H1 (cell line): Measurements from ENCODE around the gene MPRIP. TPM values are rescaled to one million over a fixed set of nuclear protein-coding genes. Genes with fewer than 3 reads are reported as not detected.

Experiments used
- CTCF ChIA-PET: fragments of 300-600 bp; sonication (Branson Sonifier 250); formaldehyde crosslinking; loops from one replicate; lab custom pipeline; 2021; ENCODE audit not compliant: partially characterized antibody; lab: Charles Lee
- POLR2A ChIA-PET: fragments of 300-600 bp; sonication (Branson Sonifier 250); formaldehyde crosslinking; loops from one replicate; lab custom pipeline; 2021; ENCODE audit warnings: inconsistent platforms; ENCODE audit not compliant: partially characterized antibody; lab: Charles Lee
- DNase-seq, 2 experiments: peaks; one replicate each; pipeline versions ENCODE4 v3.0.0 to v3.0.0-alpha.2; 2010 to 2022; ENCODE audit warnings: low spot score in 2 of 2, low read depth in 1 of 2, mixed read lengths in 1 of 2
- FAIRE-seq: peaks from 2 replicates; lab custom pipeline; 2011; peaks lifted over from hg19 to GRCh38; lab: Jason Lieb, UNC
- H2AFZ ChIP-seq: 2 replicates; pipeline ENCODE4 v1.8.1; 2012; ENCODE audit warnings: low read length, inconsistent platforms
- H2AK5ac ChIP-seq: 2 replicates; pipeline ENCODE4 v1.6.1; 2013; ENCODE audit warnings: low read depth, low read length
- H2BK120ac ChIP-seq: replicated peaks from 2 replicates; pipeline ENCODE3; 2013; ENCODE audit warnings: low read depth, low read length, inconsistent platforms
- H2BK12ac ChIP-seq: 2 replicates; pipeline ENCODE4 v1.6.1; 2013; ENCODE audit warnings: low read depth, low read length
- H2BK15ac ChIP-seq: 2 replicates; pipeline ENCODE4 v1.6.1; 2013; ENCODE audit warnings: low read length
- H2BK20ac ChIP-seq: 2 replicates; pipeline ENCODE4 v1.6.1; 2013; ENCODE audit warnings: low read length
- H2BK5ac ChIP-seq: 2 replicates; pipeline ENCODE4 v1.6.1; 2013; ENCODE audit warnings: low read depth, low read length
- H3K14ac ChIP-seq: 2 replicates; pipeline ENCODE4 v1.6.1; 2013; ENCODE audit warnings: inconsistent platforms; ENCODE audit not compliant: insufficient read length
- H3K18ac ChIP-seq: 2 replicates; pipeline ENCODE4 v1.6.1; 2013; ENCODE audit warnings: low read length; ENCODE audit errors: extremely low read depth
- H3K23ac ChIP-seq: 2 replicates; pipeline ENCODE4 v1.6.1; 2013; ENCODE audit warnings: inconsistent platforms; ENCODE audit not compliant: insufficient read length
- H3K23me2 ChIP-seq: 2 replicates; pipeline ENCODE4 v1.6.1; 2013; ENCODE audit warnings: low read depth, low read length
- H3K27ac ChIP-seq: 2 replicates; pipeline ENCODE4 v1.6.1; 2011; ENCODE audit warnings: low read depth, low read length, inconsistent platforms
- H3K27me3 ChIP-seq, 4 experiments: replicated peaks in 1 of 4; 1 replicate in 1 of 4; 2 replicates in 3 of 4; pipeline versions ENCODE4 v1.6.1 to v1.8.1; 2011 to 2013; ENCODE audit warnings: low read length in 3 of 4, mild to moderate bottlenecking in 3 of 4, inconsistent platforms in 2 of 4, mixed read lengths in 2 of 4, moderate library complexity in 1 of 4; ENCODE audit not compliant: control insufficient read depth in 3 of 4, insufficient read depth in 3 of 4; ENCODE audit errors: extremely low read depth in 1 of 4
- H3K36me3 ChIP-seq, 4 experiments: 2 replicates each; pipeline versions ENCODE4 v1.6.1 to v1.8.1; 2011 to 2013; ENCODE audit warnings: mild to moderate bottlenecking in 4 of 4, low read length in 3 of 4, moderate library complexity in 2 of 4, control low read depth in 1 of 4, inconsistent platforms in 1 of 4; ENCODE audit not compliant: insufficient read depth in 4 of 4, control insufficient read depth in 2 of 4
- H3K4ac ChIP-seq: replicated peaks from 2 replicates; pipeline ENCODE3; 2013; ENCODE audit warnings: low read length, low read depth, mixed read lengths, inconsistent platforms; ENCODE audit not compliant: insufficient read length
- H3K4me1 ChIP-seq, 4 experiments: replicated peaks in 1 of 4; 1 replicate in 1 of 4; 2 replicates in 3 of 4; pipeline versions ENCODE4 v1.6.1 to v1.8.1; 2011 to 2013; ENCODE audit warnings: low read length in 3 of 4, inconsistent platforms in 2 of 4, mixed read lengths in 1 of 4; ENCODE audit not compliant: insufficient read depth in 4 of 4, control insufficient read depth in 3 of 4
- H3K4me2 ChIP-seq, 2 experiments: 2 replicates each; pipeline versions ENCODE4 v1.6.1 to v1.8.1; 2011 to 2013; ENCODE audit warnings: low read depth in 2 of 2, low read length in 2 of 2, control low read depth in 1 of 2, inconsistent platforms in 1 of 2, mild to moderate bottlenecking in 1 of 2; ENCODE audit not compliant: insufficient read depth in 1 of 2
- H3K4me3 ChIP-seq, 4 experiments: fragments of 200-600, 300-600 bp in 1 of 4; sonication (generic), shearing (Covaris generic), sonication (Bioruptor Twin) in 1 of 4; 2 replicates each; pipeline versions ENCODE4 v1.5.1 to v1.8.1; 2011 to 2016; ENCODE audit warnings: low read length in 4 of 4, low read depth in 3 of 4, control low read depth in 2 of 4, inconsistent platforms in 2 of 4, mild to moderate bottlenecking in 2 of 4, mixed read lengths in 1 of 4, moderate library complexity in 1 of 4; ENCODE audit not compliant: insufficient read depth in 2 of 4; ENCODE audit errors: extremely low read depth in 1 of 4
- H3K56ac ChIP-seq: replicated peaks from 2 replicates; pipeline ENCODE3; 2013; ENCODE audit warnings: low read depth, mild to moderate bottlenecking, mixed read lengths, low read length, inconsistent platforms; ENCODE audit not compliant: insufficient read length
- H3K79me1 ChIP-seq: 2 replicates; pipeline ENCODE4 v1.6.1; 2013; ENCODE audit warnings: low read depth, low read length, control low read depth
- H3K79me2 ChIP-seq, 2 experiments: 2 replicates each; pipeline versions ENCODE4 v1.6.1 to v1.8.1; 2012 to 2013; ENCODE audit warnings: low read length in 2 of 2, mild to moderate bottlenecking in 2 of 2, inconsistent platforms in 1 of 2; ENCODE audit not compliant: insufficient read depth in 2 of 2, control insufficient read depth in 1 of 2
- H3K9ac ChIP-seq, 4 experiments: replicated peaks in 1 of 4; 1 replicate in 1 of 4; 2 replicates in 3 of 4; pipeline versions ENCODE4 v1.6.1 to v1.8.1; 2011 to 2013; ENCODE audit warnings: low read depth in 3 of 4, low read length in 3 of 4, control low read depth in 2 of 4, mild to moderate bottlenecking in 2 of 4, moderate library complexity in 2 of 4, inconsistent platforms in 1 of 4; ENCODE audit errors: extremely low read depth in 1 of 4
- H3K9me3 ChIP-seq, 2 experiments: 2 replicates each; pipeline versions ENCODE4 v1.6.1 to v1.8.1; 2012 to 2013; ENCODE audit warnings: mild to moderate bottlenecking in 2 of 2, moderate library complexity in 2 of 2, control low read depth in 1 of 2, inconsistent platforms in 1 of 2, low read depth in 1 of 2, low read length in 1 of 2, mixed read lengths in 1 of 2; ENCODE audit not compliant: insufficient read depth in 2 of 2
- H4K20me1 ChIP-seq, 2 experiments: replicated peaks in 1 of 2; 2 replicates each; pipeline versions ENCODE3 to v1.8.1; 2011 to 2013; ENCODE audit warnings: inconsistent platforms in 2 of 2, low read length in 2 of 2, mild to moderate bottlenecking in 1 of 2; ENCODE audit not compliant: insufficient read depth in 2 of 2, control insufficient read depth in 1 of 2
- H4K5ac ChIP-seq: 2 replicates; pipeline ENCODE4 v1.6.1; 2013; ENCODE audit warnings: low read length, low read depth, mixed read lengths, inconsistent platforms; ENCODE audit not compliant: insufficient read length
- H4K8ac ChIP-seq: 2 replicates; pipeline ENCODE4 v1.8.0; 2013; ENCODE audit warnings: mild to moderate bottlenecking, moderate library complexity, low read length, inconsistent platforms; ENCODE audit not compliant: insufficient read depth; ENCODE audit errors: extremely low read depth
- H4K91ac ChIP-seq: replicated peaks from 2 replicates; pipeline ENCODE3; 2013; ENCODE audit warnings: low read length, mixed read lengths, inconsistent platforms; ENCODE audit not compliant: insufficient read length
- BACH1 ChIP-seq: IDR thresholded peaks from 2 replicates; pipeline ENCODE4 v1.6.1; 2012; ENCODE audit warnings: low read length, improper control_type of control experiment
- CTBP2 ChIP-seq: IDR thresholded peaks from 2 replicates; pipeline ENCODE4 v1.7.0; 2011; ENCODE audit warnings: borderline replicate concordance, mild to moderate bottlenecking, moderate library complexity, mixed read lengths, low read length; ENCODE audit not compliant: insufficient read depth, insufficient read length
- GTF2F1 ChIP-seq: IDR thresholded peaks from 2 replicates; pipeline ENCODE4 v1.6.1; 2012; ENCODE audit warnings: low read depth, low read length, improper control_type of control experiment, borderline replicate concordance
- HDAC2 ChIP-seq, 2 experiments: fragments of 300-600 bp in 1 of 2; sonication (generic) in 1 of 2; IDR thresholded peaks; 2 replicates each; pipeline ENCODE4 v1.6.1; 2011 to 2012; ENCODE audit warnings: low read depth in 2 of 2, low read length in 2 of 2, mild to moderate bottlenecking in 2 of 2, moderate library complexity in 2 of 2, borderline replicate concordance in 1 of 2, inconsistent platforms in 1 of 2
- POLR2A ChIP-seq, 2 experiments: IDR thresholded peaks; 1 replicate in 1 of 2; 2 replicates in 1 of 2; pipeline ENCODE4 v1.6.1; 2011; ENCODE audit warnings: low read depth in 2 of 2, low read length in 2 of 2, mild to moderate bottlenecking in 2 of 2; ENCODE audit errors: control extremely low read depth in 1 of 2
- POLR2AphosphoS5 ChIP-seq: IDR thresholded peaks from 2 replicates; pipeline ENCODE4 v1.6.1; 2011; ENCODE audit warnings: low read depth, low read length
- RFX5 ChIP-seq: IDR thresholded peaks from 2 replicates; pipeline ENCODE4 v1.6.1; 2011; ENCODE audit warnings: low read depth, low read length, improper control_type of control experiment, borderline replicate concordance
- SIRT6 ChIP-seq: IDR thresholded peaks from one replicate; pipeline ENCODE4 v1.7.1; 2012; ENCODE audit warnings: low read length, inconsistent platforms
- TBP ChIP-seq: IDR thresholded peaks from 2 replicates; pipeline ENCODE4 v1.6.1; 2011; ENCODE audit warnings: low read depth, low read length, improper control_type of control experiment
- WGBS, 2 experiments: shearing (Covaris generic) in 1 of 2; methylation state at CpG; one replicate each; pipeline versions ENCODE4 v1.1.6 to v1.1.7; 2013 to 2015; ENCODE audit warnings: low lambda C conversion rate in 2 of 2, mixed read lengths in 2 of 2, inconsistent platforms in 1 of 2, low coverage in 1 of 2, missing lambda C conversion rate in 1 of 2; ENCODE audit not compliant: insufficient replicate concordance in 2 of 2, insufficient coverage in 1 of 2, insufficient read length in 1 of 2; ENCODE audit errors: extremely low coverage in 1 of 2, missing lambda C conversion rate in 1 of 2; 5-methylcytosine and 5-hydroxymethylcytosine counted together
- polyA plus RNA-seq, 7 experiments: library from polyadenylated mRNA; depleted of rRNA in 3 of 7; stranded (reverse) in 5 of 7; unstranded in 2 of 7; fragments of >200 nt in 5 of 7; fragments of 200-250 nt in 2 of 7; gene quantifications; 1 replicate in 5 of 7; 2 replicates in 1 of 7; 4 replicates in 1 of 7; pipeline versions ENCODE4 v1.2.1 to v1.2.3, GENCODE V29; 2011 to 2013; ENCODE audit warnings: missing spikeins in 2 of 7, mixed read lengths in 2 of 7
- total RNA-seq: library from RNA; stranded (reverse); fragmentation: NEBNext Ultra II Directional; extraction: Animal tissue kit (Norgen Biotek cat#: 25700); gene quantifications from 2 replicates; pipeline ENCODE4 v1.2.1, GENCODE V29; 2021

Gene MPRIP
- total and polyA plus RNA-seq, 2 of the 8 experiments (the other 6 are each of a cell fraction or from before 2014, with no cell fraction given) = 48.6 to 146 TPM

DNA sequence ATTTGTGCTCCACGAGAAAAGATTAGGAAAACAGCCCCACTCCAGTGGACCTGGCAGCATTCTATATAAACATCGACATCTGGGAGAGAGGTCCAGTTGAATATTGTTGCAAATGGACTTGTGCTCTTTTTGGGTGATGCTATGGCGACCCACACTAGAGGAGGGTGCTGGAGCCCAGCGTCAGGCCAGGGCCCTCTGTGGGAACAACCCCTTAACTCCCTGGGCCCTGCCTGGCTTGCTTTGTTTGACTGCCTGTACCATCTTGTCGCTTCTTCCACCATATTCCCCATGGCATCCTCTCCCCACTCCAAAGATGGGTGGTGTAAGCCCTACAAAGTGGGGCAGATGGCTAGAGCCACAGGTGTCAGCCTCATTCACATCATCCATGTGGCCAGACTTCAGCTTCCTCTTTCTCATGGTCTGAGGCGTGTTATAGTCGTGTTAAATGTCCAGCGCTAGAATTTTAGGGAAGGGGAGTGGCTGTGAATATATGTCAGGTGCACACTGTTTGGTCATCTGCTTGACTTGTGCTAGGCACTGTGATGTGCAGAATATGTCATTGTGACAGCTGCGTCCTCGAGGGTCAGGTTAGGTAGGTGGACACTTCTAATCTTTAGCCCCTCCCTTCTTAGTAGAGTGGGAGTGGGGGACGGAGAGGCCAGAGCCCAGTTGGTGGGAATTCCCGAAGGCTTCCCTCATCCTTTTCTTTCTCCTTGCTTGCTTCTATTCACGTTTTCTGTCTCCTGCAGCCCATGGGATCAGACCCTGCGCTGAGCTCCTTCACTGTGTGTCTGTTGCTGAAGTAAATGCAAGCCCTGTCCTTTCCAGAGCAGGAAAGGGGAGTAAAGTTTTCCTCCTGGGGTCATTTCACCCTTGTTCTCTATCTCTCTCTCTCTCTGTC is 49.8 kb downstream of the MPRIP start:
- no peak overlapping the region for H4K5ac ChIP-seq
- no peak overlapping the region for H3K23ac ChIP-seq
- no peaks in the 10 kb centered on the region for H3K9me3 ChIP-seq
- no peak overlapping the region for H3K9ac ChIP-seq
- H3K56ac ChIP-seq = no peak overlapping the region
- ChIA-PET CTCF (no interaction called here), POLR2A (interaction anchor here (0.6 kb wide), 1 partner anchor 10 kb away, joined by 3 read pairs; no protein-coding TSS in a partner anchor)
- H3K27me3 ChIP-seq = no peaks in the 10 kb centered on the region
- H3K18ac ChIP-seq = no peak overlapping the region
- H3K27ac ChIP-seq = no peak overlapping the region
- H2BK120ac ChIP-seq = no peak overlapping the region
- no peak overlapping the region for H2BK5ac ChIP-seq
- DNase-seq (no peak), FAIRE-seq (no peak)
- 77% methylated on average over 14 of the region's 14 CpGs; no CpG with 5 or more reads in 1 of the 2 experiments for WGBS, 2 experiments
- no peak overlapping the region for H2AK5ac ChIP-seq
- H4K20me1 ChIP-seq = peaks cover 2 to 5% of the 10 kb centered on the region in 2 experiments
- no peak overlapping the region for H3K14ac ChIP-seq
- H3K4me2 ChIP-seq = no peak overlapping the region
- no peak overlapping the region for H2AFZ ChIP-seq
- no peak for TF ChIP-seq POLR2A (IDR thresholded peaks at IDR 0.05; ENCODE audit: control extremely low read depth in 1 of 2, low read depth in 2 of 2, low read length in 2 of 2)
- no peak for TF ChIP-seq TBP
- no peak for TF ChIP-seq GTF2F1
- no peak for TF ChIP-seq RFX5
- no peak for TF ChIP-seq CTBP2
- TF ChIP-seq HDAC2 (IDR thresholded peaks at IDR 0.05; ENCODE audit: borderline replicate concordance in 1 of 2, low read depth in 2 of 2, low read length in 2 of 2) = no peak
- TF ChIP-seq SIRT6 = no peak
- no peak for TF ChIP-seq POLR2AphosphoS5
- TF ChIP-seq BACH1 = no peak
- H4K91ac ChIP-seq = no peak overlapping the region
- H3K79me2 ChIP-seq = peaks cover 0 to 23% of the 10 kb centered on the region in 2 experiments; a peak in 1 of 4 replicates
- peaks cover 9 to 40% (median 15%) of the 10 kb centered on the region in 4 experiments for H3K4me1 ChIP-seq
- H3K4ac ChIP-seq = no peak overlapping the region
- H3K36me3 ChIP-seq = no peaks in the 10 kb centered on the region
- peak overlapping the region; percentile 88; the same call in 1 of the 2 replicates for H2BK15ac ChIP-seq
- H2BK12ac ChIP-seq = no peak overlapping the region
- H4K8ac ChIP-seq = no peak overlapping the region
- no peaks in the 10 kb centered on the region for H3K23me2 ChIP-seq
- H2BK20ac ChIP-seq = no peak overlapping the region
- no peak overlapping the region for H3K4me3 ChIP-seq
- H3K79me1 ChIP-seq = peaks cover 15% of the 10 kb centered on the region
